NCI-H345 (cell line): ENCODE measurements around the gene MAPRE2.

ENCODE experiments used
- DNase-seq: peaks from one replicate; lab custom pipeline; 2025; lab: John Stamatoyannopoulos, UW

The MAPRE2 gene

GRCh38 chr18:35062408-35062807 lies 21.2 kb downstream of the MAPRE2 start:
- no peak for DNase-seq

GRCh38 chr18:35063875-35064690 lies 22.9 kb downstream of the MAPRE2 start:
- no peak for DNase-seq

- no peak for DNase-seq
These were observed 26.2 kb downstream of the MAPRE2 start for GRCh38 chr18:35067454-35067853.

- no peak for DNase-seq
These were observed 30.6 kb downstream of the MAPRE2 start for GRCh38 chr18:35071819-35072247.

- no peak for DNase-seq
These were observed 31.4 kb downstream of the MAPRE2 start for GRCh38 chr18:35072616-35073015.

GRCh38 chr18:35073186-35074105 lies 32.2 kb downstream of the MAPRE2 start:
- no peak for DNase-seq

- no peak for DNase-seq
These were observed 33.4 kb downstream of the MAPRE2 start for GRCh38 chr18:35074581-35074980.

- no peak for DNase-seq
These were observed 33.9 kb downstream of the MAPRE2 start for GRCh38 chr18:35075132-35075531.

GRCh38 chr18:35076135-35076924 lies 35.1 kb downstream of the MAPRE2 start:
- DNase-seq = no peak

- DNase-seq = no peak
These were observed 36.7 kb downstream of the MAPRE2 start for GRCh38 chr18:35077937-35078336.

GRCh38 chr18:35080058-35080457 lies 38.8 kb downstream of the MAPRE2 start:
- DNase-seq = no peak

GRCh38 chr18:35083174-35083712 lies 42.0 kb downstream of the MAPRE2 start:
- DNase-seq = no peak

GRCh38 chr18:35084494-35085449 lies 43.6 kb downstream of the MAPRE2 start:
- no peak for DNase-seq

- DNase-seq = no peak
These were observed 44.5 kb downstream of the MAPRE2 start for GRCh38 chr18:35085450-35086380.

GRCh38 chr18:35086704-35087103 lies 45.5 kb downstream of the MAPRE2 start:
- DNase-seq = no peak

GRCh38 chr18:35087726-35088125 lies 46.5 kb downstream of the MAPRE2 start:
- no peak for DNase-seq

GRCh38 chr18:35088921-35089320 lies 47.7 kb downstream of the MAPRE2 start:
- DNase-seq = no peak

GRCh38 chr18:35089382-35089781 lies 48.2 kb downstream of the MAPRE2 start:
- no peak for DNase-seq

GRCh38 chr18:35089891-35090550 lies 48.8 kb downstream of the MAPRE2 start:
- DNase-seq = no peak
